T-helper 1 cell treated with Interleukin-12 subunit alpha and Interleukin-12 subunit beta and Interleukin-4 antibody, amounts not matched to agents 30 μg/mL and 1 μg/mL, for 36 hours (primary cell): ENCODE results near the gene MFSD2A.
"Not testable (repeated sequence)": the region's sequence is repeated elsewhere in the genome, so short reads cannot be mapped to it uniquely, and the experiment has no call there.

Experiments
- H3K27ac Mint-ChIP-seq: one replicate; pipeline ENCODE4 v1.8.0; 2021; ENCODE audit warnings: mild to moderate bottlenecking, mixed read lengths
- H3K27me3 Mint-ChIP-seq: one replicate; pipeline ENCODE4 v1.8.0; 2021; ENCODE audit warnings: low read depth, mixed read lengths
- H3K36me3 Mint-ChIP-seq: one replicate; pipeline ENCODE4 v1.8.0; 2021; ENCODE audit warnings: low read depth, mixed read lengths
- H3K4me1 Mint-ChIP-seq: one replicate; pipeline ENCODE4 v1.8.0; 2021; ENCODE audit warnings: low read depth, mixed read lengths
- H3K4me3 Mint-ChIP-seq: one replicate; pipeline ENCODE4 v1.8.0; 2021; ENCODE audit warnings: mild to moderate bottlenecking, moderate library complexity, mixed read lengths
- H3K9me3 Mint-ChIP-seq: one replicate; pipeline ENCODE4 v1.8.0; 2021; ENCODE audit warnings: mixed read lengths

Gene MFSD2A

GRCh38 chr1:39952359-39953110 lies 2.4 kb upstream of the MFSD2A start:
- Mint-ChIP-seq H3K9me3 (no peaks in the 10 kb centered on the region), H3K36me3 (no peaks in the 10 kb centered on the region), H3K4me3 (no peak overlapping the region), H3K27me3 (peaks cover 19% of the 10 kb centered on the region), H3K4me1 (peaks cover 17% of the 10 kb centered on the region), H3K27ac (no peak overlapping the region)

GRCh38 chr1:39954324-39954869 lies 548 bp upstream of the MFSD2A start:
- no peaks in the 10 kb centered on the region for H3K36me3 Mint-ChIP-seq
- H3K4me3 Mint-ChIP-seq, result peak overlapping the region; percentile 94
- no peak overlapping the region for H3K27ac Mint-ChIP-seq
- no peaks in the 10 kb centered on the region for H3K9me3 Mint-ChIP-seq
- H3K4me1 Mint-ChIP-seq, result peaks cover 17% of the 10 kb centered on the region
- H3K27me3 Mint-ChIP-seq, result peaks cover 19% of the 10 kb centered on the region

GRCh38 chr1:39955547-39956539 lies 898 bp downstream of the MFSD2A start:
- peaks cover 24% of the 10 kb centered on the region for H3K4me1 Mint-ChIP-seq
- H3K27me3 Mint-ChIP-seq, result peaks cover 9% of the 10 kb centered on the region
- H3K27ac Mint-ChIP-seq, result peak overlapping the region; percentile 78
- H3K36me3 Mint-ChIP-seq, result no peaks in the 10 kb centered on the region
- no peaks in the 10 kb centered on the region for H3K9me3 Mint-ChIP-seq
- H3K4me3 Mint-ChIP-seq, result peak overlapping the region; percentile 94

- H3K9me3 Mint-ChIP-seq, result no peaks in the 10 kb centered on the region
- no peak overlapping the region for H3K4me3 Mint-ChIP-seq
- peaks cover 25% of the 10 kb centered on the region for H3K4me1 Mint-ChIP-seq
- no peaks in the 10 kb centered on the region for H3K36me3 Mint-ChIP-seq
- no peak overlapping the region for H3K27ac Mint-ChIP-seq
- H3K27me3 Mint-ChIP-seq, result peaks cover 7% of the 10 kb centered on the region
Observed at GRCh38 chr1:39957299-39958015, 2.5 kb downstream of the MFSD2A start.

GRCh38 chr1:39958403-39959200 lies 3.7 kb downstream of the MFSD2A start:
- no peak overlapping the region for H3K4me3 Mint-ChIP-seq

GRCh38 chr1:39959651-39960333 lies 4.8 kb downstream of the MFSD2A start:
- H3K27ac Mint-ChIP-seq, result no peak overlapping the region
- no peaks in the 10 kb centered on the region for H3K27me3 Mint-ChIP-seq
- H3K9me3 Mint-ChIP-seq, result no peaks in the 10 kb centered on the region
- no peaks in the 10 kb centered on the region for H3K36me3 Mint-ChIP-seq
- peaks cover 21% of the 10 kb centered on the region for H3K4me1 Mint-ChIP-seq
- no peak overlapping the region for H3K4me3 Mint-ChIP-seq

More at GRCh38 chr1:39958403-39959200, 3.7 kb downstream of the MFSD2A start:
- H3K27me3 Mint-ChIP-seq, result peaks cover 4% of the 10 kb centered on the region
- H3K36me3 Mint-ChIP-seq, result no peaks in the 10 kb centered on the region
- H3K27ac Mint-ChIP-seq, result no peak overlapping the region
- peaks cover 25% of the 10 kb centered on the region for H3K4me1 Mint-ChIP-seq
- no peaks in the 10 kb centered on the region for H3K9me3 Mint-ChIP-seq

GRCh38 chr1:39960431-39960958 lies 5.5 kb downstream of the MFSD2A start:
- H3K36me3 Mint-ChIP-seq, result no peaks in the 10 kb centered on the region

GRCh38 chr1:39962450-39962825 lies 7.5 kb downstream of the MFSD2A start:
- Mint-ChIP-seq H3K9me3 (no peaks in the 10 kb centered on the region), H3K4me1 (peaks cover 7% of the 10 kb centered on the region), H3K36me3 (peaks cover 2% of the 10 kb centered on the region), H3K27me3 (no peaks in the 10 kb centered on the region), H3K4me3 (no peak overlapping the region), H3K27ac (no peak overlapping the region)

More at GRCh38 chr1:39960431-39960958, 5.5 kb downstream of the MFSD2A start:
- Mint-ChIP-seq H3K4me3 (no peak overlapping the region), H3K4me1 (peaks cover 19% of the 10 kb centered on the region), H3K27ac (peak overlapping the region; percentile 84), H3K9me3 (no peaks in the 10 kb centered on the region), H3K27me3 (no peaks in the 10 kb centered on the region)

GRCh38 chr1:39962964-39963363 lies 8.0 kb downstream of the MFSD2A start:
- H3K9me3 Mint-ChIP-seq, H3K36me3 Mint-ChIP-seq, H3K4me1 Mint-ChIP-seq, H3K27me3 Mint-ChIP-seq, H3K4me3 Mint-ChIP-seq, H3K27ac Mint-ChIP-seq: not testable (repeated sequence)

- H3K9me3 Mint-ChIP-seq, result no peaks in the 10 kb centered on the region
- peaks cover 2% of the 10 kb centered on the region for H3K36me3 Mint-ChIP-seq
- H3K4me1 Mint-ChIP-seq, result peaks cover 7% of the 10 kb centered on the region
- H3K4me3 Mint-ChIP-seq, result no peak overlapping the region
- no peak overlapping the region for H3K27ac Mint-ChIP-seq
- no peaks in the 10 kb centered on the region for H3K27me3 Mint-ChIP-seq
Observed at GRCh38 chr1:39964552-39964951, 9.6 kb downstream of the MFSD2A start.

- H3K36me3 Mint-ChIP-seq, result peaks cover 2% of the 10 kb centered on the region
- no peaks in the 10 kb centered on the region for H3K9me3 Mint-ChIP-seq
- no peaks in the 10 kb centered on the region for H3K27me3 Mint-ChIP-seq
- H3K4me3 Mint-ChIP-seq, result no peak overlapping the region
- H3K4me1 Mint-ChIP-seq, result peaks cover 5% of the 10 kb centered on the region
- no peak overlapping the region for H3K27ac Mint-ChIP-seq
Observed at GRCh38 chr1:39965044-39965443, 10.1 kb downstream of the MFSD2A start.

- no peak overlapping the region for H3K4me3 Mint-ChIP-seq
- peaks cover 5% of the 10 kb centered on the region for H3K4me1 Mint-ChIP-seq
- no peak overlapping the region for H3K27ac Mint-ChIP-seq
- H3K9me3 Mint-ChIP-seq, result no peaks in the 10 kb centered on the region
- peaks cover 3% of the 10 kb centered on the region for H3K27me3 Mint-ChIP-seq
- peaks cover 2% of the 10 kb centered on the region for H3K36me3 Mint-ChIP-seq
Observed at GRCh38 chr1:39969048-39969447, 14.1 kb downstream of the MFSD2A start.
